Stimulated activated CD4-positive, alpha-beta T cell treated with anti-CD3 and anti-CD28 coated beads, Interleukin-1b, Interleukin-23, amount 100 ng/mL, for 4 hours (primary cell): ENCODE data around the gene LILRB5.
"Not testable (repeated sequence)": the region's sequence is repeated elsewhere in the genome, so short reads cannot be mapped to it uniquely, and the experiment has no call there.

Source experiments
- DNase-seq, 2 donors: peaks; one replicate each; pipeline ENCODE4 v3.0.0-alpha.2; 2020; ENCODE audit warnings: low read depth in 2 of 2

LILRB5 gene

GRCh38 chr19:54257116-54257480, at the start of gene LILRB5:
LILRB5 (minus strand) TSS chr19:54257273; CDS start chr19:54257193, 80 bp downstream.
- no peak for DNase-seq

- no peak for DNase-seq
Measured at GRCh38 chr19:54305141-54305540, 48.1 kb upstream of the LILRB5 start.

DNA sequence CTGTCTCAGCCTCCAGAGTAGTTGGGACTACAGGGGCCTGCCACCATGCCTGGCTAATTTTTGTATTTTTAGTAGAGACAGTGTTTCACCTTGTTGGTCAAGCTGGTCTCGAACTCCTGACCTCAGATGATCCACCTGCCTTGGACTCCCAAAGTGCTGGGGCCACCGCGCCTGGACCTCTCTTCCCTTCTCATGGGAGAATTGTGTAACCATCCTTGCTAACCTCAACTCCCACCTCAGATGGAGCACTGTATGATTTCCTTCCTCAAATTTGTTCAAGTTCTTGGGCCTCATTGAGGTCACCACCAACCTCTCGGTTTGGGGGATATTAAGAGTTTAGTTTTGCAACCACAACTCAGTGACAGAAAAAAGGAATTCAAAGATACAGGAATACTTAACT, 45.2 kb upstream of the LILRB5 start:
- DNase-seq: no peak

- no peak for DNase-seq
Measured at GRCh38 chr19:54299515-54299914, 42.4 kb upstream of the LILRB5 start.

GRCh38 chr19:54299126-54299498, 42.0 kb upstream of the LILRB5 start:
- DNase-seq: no peak

GRCh38 chr19:54298357-54299125, 41.5 kb upstream of the LILRB5 start:
- DNase-seq: no peak

DNA sequence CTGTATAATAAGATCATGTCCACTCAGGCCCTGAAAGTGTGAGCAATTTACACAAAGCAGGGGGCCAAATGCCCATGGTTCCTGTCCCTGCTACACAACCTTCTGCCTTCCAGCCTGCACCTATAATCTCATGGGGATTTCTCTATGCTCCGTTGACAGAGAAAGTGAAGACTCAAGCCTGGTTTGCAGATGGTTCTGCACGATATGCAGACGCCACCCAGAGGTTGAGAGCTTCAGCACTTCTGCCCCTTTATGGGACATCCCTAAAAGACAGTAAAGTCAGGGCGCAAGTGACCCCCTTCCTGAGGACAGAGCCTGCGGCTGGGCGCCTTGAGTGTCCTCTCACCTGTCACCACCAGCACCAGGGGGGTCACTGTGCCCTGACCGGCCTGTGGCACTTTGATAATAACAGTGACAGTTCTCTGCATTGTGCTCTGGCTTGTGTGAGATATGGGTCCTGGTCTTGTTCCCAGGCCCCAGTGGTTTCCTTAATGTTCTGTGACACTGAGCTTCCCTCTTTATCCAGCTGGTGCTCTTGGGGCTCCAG, 40.8 kb upstream of the LILRB5 start:
- no peak for DNase-seq

DNA sequence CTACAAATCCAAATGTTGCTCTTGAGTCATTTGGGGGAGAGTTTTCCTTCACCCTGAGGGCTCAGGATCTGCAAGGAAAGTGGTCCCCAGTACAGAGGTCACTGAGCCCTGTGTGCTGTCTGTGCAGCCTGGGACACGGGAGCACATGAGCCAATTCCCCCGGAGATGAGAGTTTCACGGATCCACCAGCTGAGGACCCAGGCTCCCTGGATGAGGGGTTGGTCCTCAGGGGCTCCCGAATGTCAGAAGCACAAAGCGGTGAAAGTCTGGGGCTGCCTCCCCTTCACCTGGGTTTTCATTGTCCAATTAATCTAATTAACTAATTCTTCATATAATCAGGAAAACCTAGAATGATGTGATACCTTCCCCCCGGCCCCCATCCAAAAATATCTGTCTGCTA, 37.5 kb upstream of the LILRB5 start:
- no peak for DNase-seq

DNA sequence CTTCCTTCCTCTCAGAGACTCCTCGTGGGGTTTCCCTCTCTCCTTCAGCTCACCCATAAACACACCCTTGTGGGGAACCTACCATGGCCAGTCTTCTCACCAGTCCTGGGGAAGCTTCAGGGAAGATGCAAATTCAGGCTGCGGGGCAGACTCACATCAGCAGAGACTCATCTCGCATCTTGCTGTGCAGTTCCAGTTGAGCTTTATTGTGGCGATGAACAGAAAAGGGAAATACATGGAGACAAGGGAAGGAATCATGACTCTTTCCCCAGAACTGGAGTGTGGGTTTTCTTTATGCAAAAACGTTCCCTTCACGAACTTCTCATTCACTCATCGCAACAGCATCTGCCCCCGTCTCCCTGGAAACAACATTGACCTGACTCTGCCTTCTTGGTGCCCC, 32.1 kb upstream of the LILRB5 start:
- DNase-seq: not testable (repeated sequence)

- DNase-seq: no peak
Measured at GRCh38 chr19:54287456-54287855, 30.4 kb upstream of the LILRB5 start.

- DNase-seq: not testable (repeated sequence)
Measured at GRCh38 chr19:54286283-54286682, 29.2 kb upstream of the LILRB5 start.

DNA sequence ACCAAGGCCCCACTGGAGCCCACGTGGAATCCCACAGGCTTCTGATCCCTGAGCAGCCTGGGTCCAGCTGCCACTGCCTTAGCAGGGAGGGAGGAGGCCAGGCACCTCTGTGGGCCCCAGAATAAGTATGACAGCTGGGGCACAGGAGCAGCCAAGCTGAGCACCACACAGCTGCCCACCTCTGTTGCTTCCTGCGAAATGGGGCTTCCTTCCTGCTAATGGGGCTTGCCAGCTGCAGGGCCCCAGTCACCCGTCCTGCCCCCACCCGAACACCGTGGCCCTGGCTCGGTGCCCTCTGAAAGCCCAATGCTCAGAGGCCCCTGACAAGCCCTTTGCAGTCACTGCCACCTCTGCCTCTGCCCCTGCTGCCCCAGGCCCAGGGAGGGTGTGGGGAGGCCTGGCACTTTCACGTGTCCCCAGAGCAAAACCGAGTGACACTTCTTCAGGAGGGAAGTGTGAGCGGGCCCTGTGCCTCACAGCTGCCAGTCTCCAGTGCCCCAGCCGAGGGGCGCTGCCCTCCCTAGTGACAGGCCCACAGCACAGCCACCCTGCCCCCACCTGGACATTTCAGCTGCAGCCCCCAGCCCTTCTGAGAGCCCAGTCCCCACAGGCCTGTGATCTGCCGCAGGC, 28.5 kb upstream of the LILRB5 start:
- not testable (repeated sequence) for DNase-seq

DNA sequence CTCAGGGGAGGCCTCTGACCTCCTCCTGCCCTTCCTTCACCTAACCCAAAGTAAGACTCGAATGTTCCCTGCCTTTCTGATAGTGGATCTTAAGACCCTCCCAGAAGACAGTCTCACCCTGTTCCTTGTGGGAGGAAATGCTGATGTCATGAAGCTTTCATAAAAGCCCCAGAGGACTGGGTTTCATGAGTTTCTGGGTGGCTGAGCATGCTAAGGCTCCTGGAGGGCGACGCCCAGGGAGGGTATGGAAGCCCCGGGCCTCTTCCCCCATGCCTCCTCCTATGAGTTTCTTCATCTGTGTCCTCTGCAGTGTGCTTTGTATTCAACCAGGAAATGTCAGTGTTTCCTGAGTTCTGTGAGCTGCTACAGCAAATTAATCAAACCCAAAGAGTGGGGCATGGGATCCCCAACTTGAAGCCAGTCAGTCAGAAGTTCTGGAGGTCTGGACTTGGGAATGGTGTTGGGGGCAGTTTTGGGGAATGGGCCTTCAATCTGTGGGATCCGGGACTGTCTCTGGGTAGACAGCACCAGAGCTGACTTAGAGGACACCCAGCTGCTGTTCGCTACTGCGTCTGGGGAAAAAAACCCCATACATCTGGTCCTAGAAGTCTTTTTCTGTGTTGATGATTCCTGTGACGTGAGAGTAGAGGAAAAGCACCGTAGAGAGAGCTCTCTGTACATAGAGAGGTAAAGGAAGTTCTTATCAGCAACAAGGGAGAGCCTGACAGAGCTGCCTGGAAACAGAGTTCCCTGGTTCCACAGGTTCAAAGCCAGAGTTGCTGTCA, 25.8 kb upstream of the LILRB5 start:
- no peak for DNase-seq

DNA sequence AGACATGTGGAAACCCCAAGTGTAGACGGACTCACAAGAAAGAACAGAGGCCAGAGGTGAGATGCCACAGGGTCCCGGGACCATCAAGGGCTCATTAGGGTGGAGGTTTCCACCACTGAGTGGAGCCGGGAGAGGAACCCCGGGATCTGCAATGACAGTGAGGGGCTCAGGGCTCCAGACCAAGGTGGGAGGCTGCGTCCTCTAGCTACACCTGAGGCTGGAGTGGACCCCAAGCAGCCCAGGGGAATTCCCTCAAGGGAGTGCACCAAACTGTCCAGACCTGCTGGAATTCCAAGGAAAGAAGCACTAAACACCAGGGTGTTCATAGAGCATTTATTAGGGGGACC, 24.6 kb upstream of the LILRB5 start:
- DNase-seq: not testable (repeated sequence)

DNA sequence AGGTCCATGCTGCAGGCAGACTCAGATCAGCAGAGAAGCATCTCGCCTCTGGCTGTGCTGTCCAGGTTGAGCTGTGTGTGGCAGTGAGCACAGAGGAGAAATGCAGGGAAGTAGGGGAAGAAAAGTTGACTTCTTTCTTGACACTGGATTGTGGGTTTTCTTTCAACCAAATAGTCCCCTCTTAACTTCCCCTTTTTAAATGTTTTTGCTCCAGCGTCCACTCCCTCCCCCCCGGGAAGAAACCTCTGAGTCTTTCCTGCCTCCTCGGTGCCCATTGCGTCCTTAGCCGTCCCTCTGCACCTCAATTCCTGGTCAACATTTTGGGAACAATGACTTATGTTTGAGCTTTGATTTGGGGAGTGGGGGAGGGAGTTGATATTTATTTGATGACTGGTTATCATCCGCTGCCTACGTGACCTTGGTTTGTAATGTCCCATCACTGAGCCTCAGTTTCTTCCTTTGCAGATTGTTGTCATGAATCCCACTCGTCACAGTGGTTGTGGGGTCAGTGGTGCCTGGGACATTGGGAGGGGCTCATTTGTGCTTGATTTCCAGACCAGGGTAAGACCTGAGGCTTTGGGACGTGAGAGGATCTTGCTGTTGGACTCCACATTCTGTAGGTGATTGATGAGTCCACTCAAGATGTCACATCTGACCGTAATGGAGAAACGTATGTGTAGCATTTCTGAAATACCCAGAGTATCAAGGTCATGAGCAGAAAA, 24.1 kb upstream of the LILRB5 start, which contains the start of gene LILRB2:
TSS of gene LILRB2 (minus strand) at position 104 of the 722 bp plus-strand sequence. CDS start 614 bp downstream, outside the sequence.
- DNase-seq: no peak

DNA sequence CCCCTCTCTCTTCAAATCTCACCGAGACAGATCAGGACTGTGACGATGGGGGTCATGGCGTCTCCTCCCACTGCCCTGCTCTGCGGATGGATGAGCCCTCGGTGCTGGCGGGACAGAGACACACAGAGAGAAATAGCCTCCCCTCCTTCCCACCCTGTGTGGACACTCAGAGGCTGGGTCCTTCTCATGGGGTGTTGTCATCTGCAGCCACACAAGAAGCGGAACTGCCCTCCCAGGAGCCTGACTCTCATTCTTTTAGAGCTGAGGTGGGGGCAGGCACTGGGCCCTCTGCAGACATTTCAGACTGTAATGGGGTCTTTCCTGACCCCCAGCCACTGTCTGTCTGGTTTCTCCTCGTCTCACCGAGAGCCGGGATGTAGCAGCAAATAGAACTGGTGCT, 23.4 kb upstream of the LILRB5 start:
- not testable (repeated sequence) for DNase-seq

DNA sequence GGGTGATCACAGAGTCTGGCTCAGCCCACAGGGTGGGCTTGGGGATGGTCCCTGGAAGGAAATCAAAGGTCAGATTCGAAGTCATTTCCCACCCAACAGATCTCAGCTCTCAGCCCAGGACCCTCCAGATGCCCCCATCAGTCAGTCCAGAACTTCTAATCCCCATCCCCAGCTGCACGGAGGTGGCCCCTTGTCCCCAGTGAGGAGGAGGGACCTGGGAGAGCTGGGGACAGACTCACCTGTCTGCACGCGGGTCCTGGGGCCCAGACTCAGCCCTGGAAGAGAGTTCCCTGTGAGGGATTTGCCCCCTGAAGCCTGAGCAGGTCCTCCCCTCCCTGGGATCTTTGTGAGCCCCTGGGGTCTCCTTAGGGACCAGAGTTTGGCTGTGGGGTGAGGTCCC, 23.0 kb upstream of the LILRB5 start:
- not testable (repeated sequence) for DNase-seq

DNA sequence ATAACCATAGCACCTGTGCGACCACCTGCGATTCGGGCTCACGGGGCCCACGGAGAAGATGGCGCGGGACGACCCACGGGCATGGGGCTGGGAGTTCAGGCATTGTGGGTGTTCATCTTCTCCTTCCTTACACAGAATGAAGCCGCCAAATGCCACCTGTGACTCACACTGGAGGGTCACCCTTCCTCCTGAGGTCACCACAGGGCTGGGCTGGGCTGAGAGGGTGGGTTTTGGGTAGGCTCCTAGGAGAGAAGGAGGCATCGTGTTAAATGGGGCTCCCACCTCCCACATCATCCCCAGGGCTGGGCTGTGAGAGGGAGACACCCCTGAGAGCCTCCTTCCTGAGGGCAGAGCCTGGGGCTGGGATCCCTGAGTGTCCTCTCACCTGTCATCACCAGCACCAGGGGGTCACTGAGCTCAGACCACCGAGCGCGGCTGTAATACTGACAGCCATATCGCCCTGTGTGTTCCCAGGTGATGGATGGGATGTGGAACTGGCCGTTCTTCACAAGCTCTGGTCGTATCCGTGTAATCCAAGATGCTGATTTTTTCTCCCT, 22.4 kb upstream of the LILRB5 start:
- DNase-seq: no peak

GRCh38 chr19:54278571-54279195, 21.6 kb upstream of the LILRB5 start:
- DNase-seq: not testable (repeated sequence)

GRCh38 chr19:54278056-54278455, 21.0 kb upstream of the LILRB5 start:
- not testable (repeated sequence) for DNase-seq

DNA sequence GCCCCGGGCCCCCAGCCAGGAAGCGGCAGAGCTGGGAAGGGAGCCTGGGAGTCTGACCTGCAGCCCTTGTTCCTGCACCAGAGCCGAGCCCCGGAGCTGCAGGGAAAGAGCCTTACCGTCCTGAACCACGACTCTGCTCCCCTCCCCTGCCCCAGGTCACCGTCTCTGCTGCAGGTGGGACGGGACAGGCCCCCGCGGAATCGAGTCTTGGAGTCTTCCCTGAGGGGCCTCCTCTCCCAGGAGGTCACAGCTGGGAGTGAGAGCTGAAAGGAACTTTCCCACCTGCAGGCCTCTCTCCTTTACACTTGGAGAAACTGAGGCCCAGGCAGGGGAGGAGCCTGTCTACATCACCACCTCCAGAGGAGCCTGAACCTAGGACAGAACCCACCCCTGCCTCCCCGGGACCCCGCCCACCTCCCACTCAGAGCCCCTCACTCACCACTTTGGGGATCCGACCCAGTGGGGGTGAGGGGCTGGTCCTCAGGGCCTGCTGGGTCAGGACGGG, 20.1 kb upstream of the LILRB5 start:
- DNase-seq: not testable (repeated sequence)
